K562 (cell line): Measurements from ENCODE around the gene F13A1. TPM values are rescaled to one million over a fixed set of nuclear protein-coding genes. Genes with fewer than 3 reads are reported as not detected.

Experiments
- ATAC-seq: fragments of 200-7000 bp; cut with Tn5 transposase; 3 replicates; pipeline ENCODE4 v1.9.1; 2020; ENCODE audit warnings: moderate library complexity
- BruUV-seq: library from RNA; stranded (reverse); fragments of 400-500 nt; replicated peaks from 2 replicates; lab custom pipeline; 2021; lab: Mats Ljungman, UMichigan
- CTCF ChIA-PET: fragments of 300-600 bp; formaldehyde crosslinking; extraction: SDS; loops from one replicate; lab custom pipeline; 2021; ENCODE audit warnings: low intra/inter-chr PET ratio; lab: Yijun Ruan, JAX
- POLR2A ChIA-PET: fragments of 300-600, 350-650 bp; sonication (Branson Sonifier 250); formaldehyde crosslinking; extraction: SDS; loops from one replicate; lab custom pipeline; 2021; ENCODE audit warnings: antibody characterized with exemption, inconsistent platforms; lab: Yijun Ruan, JAX
- DNase-seq, 4 experiments: peaks; one replicate each; pipeline versions ENCODE4 v3.0.0 to v3.0.0-alpha.2; 2011 to 2018; ENCODE audit warnings: low spot score in 3 of 4, mixed read lengths in 3 of 4; ENCODE audit errors: extremely low read depth in 1 of 4
- FAIRE-seq: peaks from 2 replicates; lab custom pipeline; 2011; peaks lifted over from hg19 to GRCh38; lab: Jason Lieb, UNC
- H2AFZ ChIP-seq: 2 replicates; pipeline ENCODE4 v1.6.0; 2011; ENCODE audit warnings: low read depth, low read length, control low read depth, inconsistent platforms
- H3K27ac ChIP-seq: fragments of 200-600 bp; 3 replicates; pipeline ENCODE4 v1.8.0; 2011; ENCODE audit warnings: low read depth, mild to moderate bottlenecking, control low read depth, inconsistent platforms, low read length, moderate library complexity, mixed read lengths; ENCODE audit errors: extremely low read depth
- H3K27me3 ChIP-seq, 2 experiments: fragments of 300-600 bp in 1 of 2; 2 replicates in 1 of 2; 3 replicates in 1 of 2; pipeline versions ENCODE4 v1.6.0 to v1.8.0; 2011; ENCODE audit warnings: inconsistent platforms in 2 of 2, low read length in 2 of 2, mild to moderate bottlenecking in 1 of 2, mixed read lengths in 1 of 2, moderate library complexity in 1 of 2; ENCODE audit not compliant: control insufficient read depth in 2 of 2, insufficient read depth in 2 of 2
- H3K36me3 ChIP-seq: fragments of 300-600 bp; 3 replicates; pipeline ENCODE4 v1.8.0; 2011; ENCODE audit warnings: mild to moderate bottlenecking, low read length, inconsistent platforms; ENCODE audit not compliant: control insufficient read depth, insufficient read depth
- H3K4me1 ChIP-seq, 2 experiments: fragments of 200-600 bp in 1 of 2; replicated peaks in 1 of 2; 2 replicates in 1 of 2; 3 replicates in 1 of 2; pipeline versions ENCODE4 v1.5.1 to v1.8.0; 2011; ENCODE audit warnings: inconsistent platforms in 2 of 2, low read length in 2 of 2, mild to moderate bottlenecking in 1 of 2, mixed read lengths in 1 of 2, moderate library complexity in 1 of 2; ENCODE audit not compliant: control insufficient read depth in 2 of 2, insufficient read depth in 2 of 2
- H3K4me2 ChIP-seq: 2 replicates; pipeline ENCODE4 v1.6.1; 2011; ENCODE audit warnings: low read length, control low read depth, inconsistent platforms, mixed read lengths; ENCODE audit not compliant: insufficient read depth
- H3K4me3 ChIP-seq: fragments of 200-600 bp; sonication (generic), shearing (Covaris generic); 2 replicates; pipeline ENCODE4 v1.5.1; 2016; ENCODE audit warnings: control low read depth, inconsistent platforms
- H3K79me2 ChIP-seq: fragments of 200-600 bp; 3 replicates; pipeline ENCODE4 v1.8.0; 2011; ENCODE audit warnings: low read length, inconsistent platforms; ENCODE audit not compliant: control insufficient read depth, insufficient read depth
- H3K9ac ChIP-seq, 2 experiments: 2 replicates each; pipeline versions ENCODE4 v1.6.0 to v1.6.1; 2011; ENCODE audit warnings: low read depth in 2 of 2, low read length in 2 of 2, control low read depth in 1 of 2, inconsistent platforms in 1 of 2, mild to moderate bottlenecking in 1 of 2, mixed read lengths in 1 of 2; ENCODE audit not compliant: insufficient read depth in 1 of 2
- H3K9me1 ChIP-seq: one replicate; pipeline ENCODE4 v1.6.0; 2011; ENCODE audit warnings: inconsistent platforms, mild to moderate bottlenecking, low read length, moderate library complexity; ENCODE audit not compliant: control insufficient read depth, insufficient read depth
- H3K9me3 ChIP-seq: replicated peaks from 2 replicates; pipeline ENCODE4 v1.5.1; 2011; ENCODE audit warnings: low read depth, low read length, inconsistent platforms; ENCODE audit not compliant: control insufficient read depth, insufficient read depth
- H4K20me1 ChIP-seq: replicated peaks from 2 replicates; pipeline ENCODE4 v1.6.1; 2011; ENCODE audit warnings: low read length, inconsistent platforms, mixed read lengths; ENCODE audit not compliant: control insufficient read depth, insufficient read depth
- CCNT2 ChIP-seq: IDR thresholded peaks from 2 replicates; pipeline ENCODE4 v1.6.1; 2011; ENCODE audit warnings: borderline replicate concordance, low read depth, mild to moderate bottlenecking, moderate library complexity, mixed read lengths, low read length; ENCODE audit not compliant: insufficient read length; ENCODE audit errors: extremely low read depth
- CXXC5 ChIP-seq: fragments of 250-450 bp; sonication (Bioruptor Pico); IDR thresholded peaks from 2 replicates; pipeline ENCODE4 v1.8.0; 2022; ENCODE audit warnings: inconsistent platforms, mild to moderate bottlenecking, moderate library complexity
- GATA2 ChIP-seq: sonication (generic); formaldehyde crosslinking; IDR thresholded peaks from 2 replicates; pipeline ENCODE4 v1.4.0; 2020; ENCODE audit warnings: mild to moderate bottlenecking, missing genetic modification reagents
- HNRNPLL ChIP-seq: fragments of 200-400 bp; formaldehyde crosslinking; IDR thresholded peaks from 2 replicates; pipeline ENCODE4 v1.6.1; 2017; ENCODE audit warnings: low read length, low read depth, mild to moderate bottlenecking; ENCODE audit not compliant: poor library complexity, severe bottlenecking
- KDM5B ChIP-seq: fragments of 200-600 bp; sonication (generic); IDR thresholded peaks from 2 replicates; pipeline ENCODE4 v1.6.1; 2012; ENCODE audit warnings: low read depth, mild to moderate bottlenecking, moderate library complexity, low read length, control low read depth, inconsistent platforms; ENCODE audit not compliant: insufficient replicate concordance
- MYC ChIP-seq, 2 experiments: fragments of 250-450 bp in 1 of 2; sonication (Bioruptor Pico) in 1 of 2; IDR thresholded peaks; 2 replicates each; pipeline versions ENCODE4 v1.5.1 to v1.6.1; 2012 to 2021; ENCODE audit warnings: low read depth in 2 of 2, borderline replicate concordance in 1 of 2, improper control_type of control experiment in 1 of 2, low read length in 1 of 2, mild to moderate bottlenecking in 1 of 2, moderate library complexity in 1 of 2
- PRMT5 ChIP-seq: sonication (generic); formaldehyde crosslinking; IDR thresholded peaks from 2 replicates; pipeline ENCODE4 v1.5.0; 2020; ENCODE audit warnings: missing genetic modification reagents
- PTRF ChIP-seq: fragments of 450-650 bp; IDR thresholded peaks from 2 replicates; pipeline ENCODE4 v1.6.1; 2016; ENCODE audit warnings: mild to moderate bottlenecking, missing genetic modification characterization, missing compliant biosample characterization
- SIRT6 ChIP-seq: IDR thresholded peaks from one replicate; pipeline ENCODE4 v1.6.1; 2012; ENCODE audit warnings: low read depth, mild to moderate bottlenecking, control low read depth, inconsistent platforms, low read length, moderate library complexity
- SRSF9 ChIP-seq: fragments of 200-400 bp; formaldehyde crosslinking; IDR thresholded peaks from 2 replicates; pipeline ENCODE4 v1.6.1; 2017; ENCODE audit warnings: low read depth, low read length, borderline replicate concordance
- SUPT5H ChIP-seq: fragments of 450-650 bp; IDR thresholded peaks from 2 replicates; pipeline ENCODE4 v1.6.1; 2016
- ZC3H8 ChIP-seq: fragments of 450-650 bp; IDR thresholded peaks from 2 replicates; pipeline ENCODE4 v1.6.1; 2017
- ZNF316 ChIP-seq: fragments of 450-650 bp; IDR thresholded peaks from 2 replicates; pipeline ENCODE4 v1.6.1; 2016
- ZNF668 ChIP-seq: fragments of 250-450 bp; sonication (Bioruptor Pico); IDR thresholded peaks from 2 replicates; pipeline ENCODE4 v1.8.0; 2022; ENCODE audit warnings: mild to moderate bottlenecking, inconsistent platforms
- WGBS: fragments of 100-300 bp; shearing (Covaris generic); methylation state at CpG from one replicate; pipeline ENCODE4 v1.1.6; 2016; ENCODE audit warnings: low coverage, mixed read lengths; ENCODE audit not compliant: insufficient coverage; ENCODE audit errors: missing lambda C conversion rate; 5-methylcytosine and 5-hydroxymethylcytosine counted together
- in situ Hi-C: fragments of 300-500 bp; cut with MboI; formaldehyde crosslinking; loops from 4 replicates; pipeline ENCODE4 v1.15.0; 2018; ENCODE audit warnings: inconsistent platforms, mixed read lengths
- intact Hi-C: fragments of 100-400 bp; cut with micrococcal nuclease; formaldehyde crosslinking; loops from 2 replicates; pipeline ENCODE4 v1.14.2; 2022
- polyA plus RNA-seq, 8 experiments: library from polyadenylated mRNA; depleted of rRNA in 4 of 8; stranded (reverse) in 5 of 8; unstranded in 3 of 8; fragments of >200 nt; fragmentation: Nextera tagmentation in 2 of 8; fragmentation: Illumina TruSeq in 1 of 8; extraction: Ambion mirVana in 2 of 8; extraction: Trizol in 1 of 8; gene quantifications; 2 replicates each; pipeline versions ENCODE4 v1.2.1 to v1.2.3, GENCODE V29; 2011 to 2014; ENCODE audit warnings: inconsistent platforms in 1 of 8, missing spikeins in 1 of 8
- total RNA-seq, 7 experiments: library from RNA; depleted of rRNA in 6 of 7; stranded (reverse); fragments of >200 nt in 6 of 7; fragmentation: Illumina TruSeq in 2 of 7; extraction: Trizol in 2 of 7; gene quantifications; 2 replicates each; pipeline versions ENCODE4 v1.2.1 to v1.2.3, GENCODE V29; 2011 to 2021; ENCODE audit warnings: low replicate concordance in 1 of 7
- TF ChIP-seq, protein P1 (sequence below): fragments of 450-650 bp; formaldehyde crosslinking; IDR thresholded peaks from 2 replicates; pipeline ENCODE4 v1.4.0; 2022; ENCODE audit warnings: missing genetic modification characterization

F13A1 gene
- total and polyA plus RNA-seq, 9 of the 15 experiments (the other 6 are each of a cell fraction or from before 2014, with no cell fraction given): 0.33 TPM; not detected in 8

DNA sequence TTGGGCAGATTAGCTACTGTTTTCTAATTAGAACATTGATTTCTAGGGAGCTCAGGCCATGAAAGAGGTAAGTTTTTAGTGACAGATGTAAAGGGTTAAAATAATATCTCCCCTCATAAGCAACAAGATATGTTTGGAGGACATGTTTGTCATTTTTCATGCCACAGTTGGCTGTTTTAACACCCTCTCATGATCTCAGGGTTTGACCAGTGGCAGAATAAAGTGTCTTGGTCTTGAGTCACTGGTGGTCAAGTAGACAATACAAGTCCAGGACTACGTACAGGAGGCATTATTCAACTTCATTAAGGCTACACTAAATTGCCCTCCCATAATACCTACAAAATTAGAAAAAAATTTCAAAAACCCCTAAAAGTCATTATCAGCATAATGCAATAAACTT lies 92.6 kb downstream of the F13A1 start:
- in situ Hi-C loops: no loop called here
- H3K79me2 ChIP-seq: no peaks in the 10 kb centered on the region
- no peak overlapping the region for H3K9ac ChIP-seq
- DNase-seq (no peak), FAIRE-seq (no peak), ATAC-seq (no peak)
- TF ChIP-seq SUPT5H: no peak
- TF ChIP-seq ZNF316: peak; percentile 24; the same call in 1 of the 2 replicates
- no TSS peak for BruUV-seq
- H3K27me3 ChIP-seq: no peaks in the 10 kb centered on the region
- WGBS: 5% methylated on average over 1 of the region's 1 CpG
- intact Hi-C loops: loop anchor here (10.0 kb wide), 3 partner anchors 267 to 753 kb away; no protein-coding TSS in a partner anchor
- H2AFZ ChIP-seq: no peak overlapping the region
- peaks cover 0 to 3% of the 10 kb centered on the region in 2 experiments; a peak in 1 of 5 replicates for H3K4me1 ChIP-seq
- H3K36me3 ChIP-seq: no peaks in the 10 kb centered on the region
- H4K20me1 ChIP-seq: no peaks in the 10 kb centered on the region
- H3K9me1 ChIP-seq: no peaks in the 10 kb centered on the region
- POLR2A ChIA-PET: no interaction called here
- H3K4me2 ChIP-seq: no peak overlapping the region
- no peak overlapping the region for H3K4me3 ChIP-seq
- CTCF ChIA-PET: no interaction called here
- H3K9me3 ChIP-seq: no peaks in the 10 kb centered on the region
- H3K27ac ChIP-seq: no peak overlapping the region

DNA sequence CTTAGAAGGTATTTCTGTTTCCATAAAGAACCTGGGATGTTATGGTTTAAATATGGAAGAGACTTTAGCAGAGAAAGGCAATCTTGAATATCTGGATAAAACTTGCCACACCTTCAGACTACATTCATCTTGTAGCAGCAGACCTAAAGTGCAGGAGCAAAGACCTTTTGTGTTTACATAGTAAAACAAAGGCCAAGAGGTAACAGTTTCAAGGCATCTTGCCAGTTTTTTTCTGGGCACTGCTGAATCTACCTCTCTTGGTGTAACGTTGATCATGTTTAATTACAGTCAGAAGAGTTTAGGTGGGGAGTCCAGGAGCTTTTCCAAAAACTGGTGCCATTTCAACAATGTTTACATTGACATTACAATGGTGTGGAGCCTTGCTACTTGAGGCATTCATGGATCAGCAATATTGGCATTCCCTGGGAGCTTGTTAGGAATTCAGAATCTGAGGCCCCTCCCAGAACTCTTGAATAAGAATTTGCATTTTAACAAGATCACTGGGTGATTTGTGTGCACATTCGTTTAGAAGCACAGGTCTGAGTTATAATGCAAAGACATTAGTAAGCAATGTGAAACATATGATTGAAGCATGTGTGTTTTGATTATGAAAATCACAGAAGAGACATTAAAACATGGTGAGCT lies 94.5 kb downstream of the F13A1 start:
- Histone ChIP-seq H3K36me3 (no peaks in the 10 kb centered on the region), H3K4me2 (no peak overlapping the region), H3K27ac (no peak overlapping the region), H3K79me2 (no peaks in the 10 kb centered on the region), H3K4me1 (peaks cover 0 to 3% of the 10 kb centered on the region in 2 experiments; a peak in 1 of 5 replicates), H3K4me3 (no peak overlapping the region), H4K20me1 (no peaks in the 10 kb centered on the region), H3K9me3 (no peaks in the 10 kb centered on the region), H3K9ac (no peak overlapping the region), H3K9me1 (no peaks in the 10 kb centered on the region), H3K27me3 (no peaks in the 10 kb centered on the region), H2AFZ (no peak overlapping the region)
- in situ Hi-C loops: no loop called here
- intact Hi-C loops: loop anchor here (10.0 kb wide), 3 partner anchors 269 to 751 kb away; no protein-coding TSS in a partner anchor
- WGBS: 0% methylated on average over 2 of the region's 2 CpGs
- ChIA-PET CTCF (interaction anchor here (1.6 kb wide), 1 partner anchor 169 kb away, joined by 4 read pairs; no protein-coding TSS in a partner anchor), POLR2A (no interaction called here)
- FAIRE-seq (no peak), ATAC-seq (no peak), DNase-seq (no peak)
- BruUV-seq: no TSS peak
- TF ChIP-seq PTRF (tag) (no peak), CXXC5 (CRISPR knock-in tag) (no peak), SRSF9 (no peak), ZC3H8 (no peak), KDM5B (no peak), SIRT6 (no peak), GATA2 (no peak), PRMT5 (no peak), ZNF668 (no peak), CCNT2 (no peak), HNRNPLL (no peak), MYC (IDR thresholded peaks at IDR 0.05; ENCODE audit: low read depth, low read length) (no peak), MYC (CRISPR knock-in tag; IDR thresholded peaks at IDR 0.05; ENCODE audit: borderline replicate concordance, low read depth) (no peak)
- TF ChIP-seq, protein P1, sequence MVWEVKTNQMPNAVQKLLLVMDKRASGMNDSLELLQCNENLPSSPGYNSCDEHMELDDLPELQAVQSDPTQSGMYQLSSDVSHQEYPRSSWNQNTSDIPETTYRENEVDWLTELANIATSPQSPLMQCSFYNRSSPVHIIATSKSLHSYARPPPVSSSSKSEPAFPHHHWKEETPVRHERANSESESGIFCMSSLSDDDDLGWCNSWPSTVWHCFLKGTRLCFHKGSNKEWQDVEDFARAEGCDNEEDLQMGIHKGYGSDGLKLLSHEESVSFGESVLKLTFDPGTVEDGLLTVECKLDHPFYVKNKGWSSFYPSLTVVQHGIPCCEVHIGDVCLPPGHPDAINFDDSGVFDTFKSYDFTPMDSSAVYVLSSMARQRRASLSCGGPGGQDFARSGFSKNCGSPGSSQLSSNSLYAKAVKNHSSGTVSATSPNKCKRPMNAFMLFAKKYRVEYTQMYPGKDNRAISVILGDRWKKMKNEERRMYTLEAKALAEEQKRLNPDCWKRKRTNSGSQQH (CRISPR knock-in tag): no peak
